ENCODE data around the gene LRP6. TPM values are rescaled to one million over a fixed set of nuclear protein-coding genes. Genes with fewer than 3 reads are reported as not detected.

Gene LRP6
- total RNA-seq, 4 donors from 2014 or later: 11.7 to 102 (median 58.9) TPM

GRCh38 chr12:12207746-12208145 lies 59.1 kb downstream of the LRP6 start:
- TF ChIP-seq EP300 (IDR thresholded peaks at IDR 0.05; ENCODE audit: low read depth): no peak
- TF ChIP-seq POLR2AphosphoS5 (IDR thresholded peaks at IDR 0.05): no peak
- no peak for TF ChIP-seq POLR2A (IDR thresholded peaks at IDR 0.05)
- TF ChIP-seq CTCF (IDR thresholded peaks at IDR 0.05): no peak
- intact Hi-C loops (cut with DNase I; ENCODE audit: low total_unique reads): no loop called here
- H3K27me3 ChIP-seq: no peaks in the 10 kb centered on the region
- H3K27ac ChIP-seq: no peak overlapping the region
- in situ Hi-C loops (cut with MboI; ENCODE audit: low pct_ligation_motif_present in 1 of 4, low pct_unique_long_range_greater_than_20kb in 1 of 4, low sequenced_read_pairs in 3 of 4): no loop called here
- H3K4me1 ChIP-seq: peaks cover 0 to 25% (median 7%) of the 10 kb centered on the region in 4 donors
- DNase-seq: no peak
- H3K9me3 ChIP-seq: no peaks in the 10 kb centered on the region
- WGBS, 2 donors (ENCODE audit: low coverage in 1 of 2): 60 to 88% methylated on average over 1 of the region's 1 CpG
- no peak overlapping the region for H3K4me3 ChIP-seq
- H3K36me3 ChIP-seq: no peaks in the 10 kb centered on the region

GRCh38 chr12:12206776-12207388 lies 60.0 kb downstream of the LRP6 start:
- Histone ChIP-seq H3K4me1 (peaks cover 0 to 20% (median 7%) of the 10 kb centered on the region in 4 donors), H3K36me3 (no peaks in the 10 kb centered on the region), H3K4me3 (no peak overlapping the region), H3K9me3 (no peaks in the 10 kb centered on the region), H3K27me3 (no peaks in the 10 kb centered on the region), H3K27ac (no peak overlapping the region)
- in situ Hi-C loops (cut with MboI; ENCODE audit: low pct_ligation_motif_present in 1 of 4, low pct_unique_long_range_greater_than_20kb in 1 of 4, low sequenced_read_pairs in 3 of 4) (no loop called here), intact Hi-C loops (cut with DNase I; ENCODE audit: low total_unique reads) (no loop called here)
- DNase-seq: no peak
- no peak for TF ChIP-seq POLR2A (IDR thresholded peaks at IDR 0.05)
- no peak for TF ChIP-seq CTCF (IDR thresholded peaks at IDR 0.05)
- TF ChIP-seq POLR2AphosphoS5 (IDR thresholded peaks at IDR 0.05): no peak
- no peak for TF ChIP-seq EP300 (IDR thresholded peaks at IDR 0.05; ENCODE audit: low read depth)
- 83 to 88% methylated on average over 5 of the region's 5 CpGs for WGBS, 2 donors (ENCODE audit: low coverage in 1 of 2)

- intact Hi-C loops (cut with DNase I; ENCODE audit: low total_unique reads) (no loop called here), in situ Hi-C loops (cut with MboI; ENCODE audit: low pct_ligation_motif_present in 1 of 4, low pct_unique_long_range_greater_than_20kb in 1 of 4, low sequenced_read_pairs in 3 of 4) (no loop called here)
- Histone ChIP-seq H3K36me3 (no peaks in the 10 kb centered on the region), H3K4me1 (peaks cover 0 to 3% (median 0%) of the 10 kb centered on the region in 4 donors), H3K27ac (no peak overlapping the region), H3K27me3 (no peaks in the 10 kb centered on the region), H3K9me3 (peaks cover 3 to 5% of the 10 kb centered on the region in 2 donors), H3K4me3 (no peak overlapping the region)
- no peak for DNase-seq
- TF ChIP-seq POLR2AphosphoS5 (IDR thresholded peaks at IDR 0.05) (no peak), EP300 (IDR thresholded peaks at IDR 0.05; ENCODE audit: low read depth) (no peak), POLR2A (IDR thresholded peaks at IDR 0.05) (no peak)
- WGBS, 2 donors (ENCODE audit: low coverage in 1 of 2): 75% methylated on average over 1 of the region's 1 CpG; no CpG with 5 or more reads in 1 of the 2 donors
Measured at GRCh38 chr12:12202747-12203146, 64.1 kb downstream of the LRP6 start.

- Histone ChIP-seq H3K9me3 (peaks cover 3 to 6% of the 10 kb centered on the region in 2 donors), H3K36me3 (no peaks in the 10 kb centered on the region), H3K4me3 (no peak overlapping the region), H3K27me3 (no peaks in the 10 kb centered on the region), H3K4me1 (no peaks in the 10 kb centered on the region), H3K27ac (no peak overlapping the region)
- in situ Hi-C loops (cut with MboI; ENCODE audit: low pct_ligation_motif_present in 1 of 4, low pct_unique_long_range_greater_than_20kb in 1 of 4, low sequenced_read_pairs in 3 of 4) (no loop called here), intact Hi-C loops (cut with DNase I; ENCODE audit: low total_unique reads) (no loop called here)
- no peak for DNase-seq
- TF ChIP-seq EP300 (IDR thresholded peaks at IDR 0.05; ENCODE audit: low read depth) (no peak), CTCF (IDR thresholded peaks at IDR 0.05) (no peak), POLR2AphosphoS5 (IDR thresholded peaks at IDR 0.05) (no peak), POLR2A (IDR thresholded peaks at IDR 0.05) (no peak)
- WGBS, 2 donors (ENCODE audit: low coverage in 1 of 2): 92 to 94% methylated on average over 9 of the region's 9 CpGs
Measured at GRCh38 chr12:12202105-12202504, 64.7 kb downstream of the LRP6 start.

Measured in transverse colon (tissue), 4 donors.